Sciatic nerve (tissue), 2 donors: Measurements from ENCODE around the gene ANO10. TPM values are rescaled to one million over a fixed set of nuclear protein-coding genes. Genes with fewer than 3 reads are reported as not detected.

Experiments used
- ATAC-seq: fragments of 200-7000 bp; cut with Tn5 transposase; one replicate; pipeline ENCODE4 v1.9.1; 2020; ENCODE audit warnings: mild to moderate bottlenecking, moderate library complexity
- DNase-seq: peaks from one replicate; pipeline ENCODE4 v3.0.0-alpha.2; 2020; ENCODE audit warnings: low spot score
- intact Hi-C: fragments of 100-400 bp; cut with DNase I; formaldehyde crosslinking; loops from one replicate; pipeline ENCODE4 v1.14.2; 2022
- total RNA-seq: library from RNA; stranded (reverse); fragmentation: NEBNext Ultra II Directional; extraction: Animal tissue kit (Norgen Biotek cat#: 25700); gene quantifications from one replicate; pipeline ENCODE4 v1.2.1, GENCODE V29; 2021
- donor health status: DM: no; HTN: no; CAD: no.
- donor health status: DM: no; HTN: no; CAD: no.

Gene ANO10
- total RNA-seq, 1 donor from 2014 or later, result 30.9 TPM

DNA sequence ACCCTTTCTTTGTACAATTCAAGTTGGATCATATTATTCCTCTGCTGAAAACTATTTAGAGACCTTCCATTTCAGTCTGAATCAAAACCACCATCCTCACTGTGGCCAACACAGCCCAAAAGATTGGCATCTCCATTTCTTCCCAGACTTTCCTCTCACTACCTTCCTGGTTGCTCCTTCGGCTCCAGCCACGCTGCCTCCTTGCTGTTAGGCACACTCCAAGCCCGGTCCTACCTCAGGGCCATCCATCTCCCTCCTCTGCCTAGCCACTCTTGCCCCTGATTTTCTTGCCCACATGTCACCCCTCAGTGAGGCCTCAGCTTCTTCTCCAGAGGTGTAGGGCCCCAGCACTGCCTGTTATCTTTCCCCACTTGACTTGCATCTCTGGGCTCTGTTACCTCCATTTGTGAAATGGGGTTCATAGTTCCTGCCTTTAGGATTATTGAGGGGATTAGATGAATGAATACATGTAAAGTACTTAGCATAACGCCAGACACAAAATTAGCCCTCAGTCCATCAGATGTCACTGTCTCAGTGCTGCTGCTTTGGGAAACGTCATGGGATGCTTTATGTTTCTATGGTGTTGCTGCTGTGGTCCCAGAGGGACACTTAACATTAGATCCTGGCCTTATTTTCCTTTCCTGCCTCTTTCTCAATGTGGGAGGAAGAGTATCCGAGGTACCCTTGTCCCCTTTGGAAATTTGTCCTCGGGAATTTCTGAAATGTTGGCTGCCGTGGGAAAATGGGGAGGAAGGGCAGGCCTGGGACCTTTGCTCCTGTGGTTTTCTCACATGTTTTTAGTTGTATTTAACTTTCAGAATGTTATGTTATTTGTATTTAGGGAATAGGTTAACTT, 304.1 kb downstream of the ANO10 start:
- ATAC-seq (peak; percentile 79), DNase-seq (no peak)
- intact Hi-C loops, result no loop called here

GRCh38 chr3:43316783-43317460, 304.9 kb downstream of the ANO10 start:
- intact Hi-C loops, result no loop called here
- DNase-seq (no peak), ATAC-seq (no peak)

Other genes starting within 250 kb of the ANO10 start
- gene ABHD5, start 68.9 kb upstream of the ANO10 start, total RNA-seq, result 18.1 TPM